B cell (primary cell): ENCODE measurements around the gene NEU4.

Source experiments
- EZH2 ChIP-seq: IDR thresholded peaks from 2 replicates; pipeline ENCODE4 v1.6.1; 2012; ENCODE audit warnings: borderline replicate concordance, low read depth, mild to moderate bottlenecking, moderate library complexity, low read length; ENCODE audit not compliant: insufficient read depth, poor library complexity, severe bottlenecking
- TF ChIP-seq, protein P1 (sequence below): fragments of 200-600 bp; IDR thresholded peaks from one replicate; pipeline ENCODE4 v1.8.0; 2022; ENCODE audit warnings: antibody characterized with exemption, mild to moderate bottlenecking

DNA sequence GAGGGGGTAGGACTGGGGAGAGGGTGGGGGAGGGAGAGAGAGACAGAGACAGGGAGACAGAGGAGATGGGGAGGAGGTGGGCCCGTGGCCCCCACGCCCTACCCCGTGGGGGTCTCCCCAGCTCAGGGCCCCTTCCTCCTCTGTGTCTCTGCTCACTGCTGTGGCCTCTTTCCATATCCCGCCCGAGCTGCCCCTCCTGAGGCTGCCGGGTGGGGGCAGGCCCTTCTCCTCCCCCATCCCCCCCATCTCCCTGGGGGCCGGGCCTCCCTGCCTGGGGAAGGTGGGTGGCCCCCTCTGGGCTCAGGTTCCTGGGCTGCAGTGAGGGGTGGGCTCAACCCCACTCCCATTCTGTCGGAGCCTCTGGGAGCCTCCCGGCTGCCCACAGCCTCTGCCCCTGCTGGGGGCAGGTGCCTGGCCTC is 50.0 kb downstream of the NEU4 start:
- TF ChIP-seq, protein P1, sequence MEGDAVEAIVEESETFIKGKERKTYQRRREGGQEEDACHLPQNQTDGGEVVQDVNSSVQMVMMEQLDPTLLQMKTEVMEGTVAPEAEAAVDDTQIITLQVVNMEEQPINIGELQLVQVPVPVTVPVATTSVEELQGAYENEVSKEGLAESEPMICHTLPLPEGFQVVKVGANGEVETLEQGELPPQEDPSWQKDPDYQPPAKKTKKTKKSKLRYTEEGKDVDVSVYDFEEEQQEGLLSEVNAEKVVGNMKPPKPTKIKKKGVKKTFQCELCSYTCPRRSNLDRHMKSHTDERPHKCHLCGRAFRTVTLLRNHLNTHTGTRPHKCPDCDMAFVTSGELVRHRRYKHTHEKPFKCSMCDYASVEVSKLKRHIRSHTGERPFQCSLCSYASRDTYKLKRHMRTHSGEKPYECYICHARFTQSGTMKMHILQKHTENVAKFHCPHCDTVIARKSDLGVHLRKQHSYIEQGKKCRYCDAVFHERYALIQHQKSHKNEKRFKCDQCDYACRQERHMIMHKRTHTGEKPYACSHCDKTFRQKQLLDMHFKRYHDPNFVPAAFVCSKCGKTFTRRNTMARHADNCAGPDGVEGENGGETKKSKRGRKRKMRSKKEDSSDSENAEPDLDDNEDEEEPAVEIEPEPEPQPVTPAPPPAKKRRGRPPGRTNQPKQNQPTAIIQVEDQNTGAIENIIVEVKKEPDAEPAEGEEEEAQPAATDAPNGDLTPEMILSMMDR = no peak
- TF ChIP-seq EZH2 = no peak
